Endothelial cell (in vitro differentiated cells): Measurements from ENCODE around the gene GPM6B. TPM values are rescaled to one million over a fixed set of nuclear protein-coding genes. Genes with fewer than 3 reads are reported as not detected.

Experiments
- DNase-seq: peaks from one replicate; pipeline ENCODE4 v3.0.0; 2021; ENCODE audit warnings: low spot score
- H3K27ac Mint-ChIP-seq: one replicate; pipeline ENCODE4 v1.8.0; 2021; ENCODE audit warnings: mixed read lengths, inconsistent platforms; ENCODE audit not compliant: unreplicated experiment
- H3K27me3 Mint-ChIP-seq: one replicate; pipeline ENCODE4 v1.8.0; 2021; ENCODE audit warnings: mild to moderate bottlenecking, moderate library complexity, mixed read lengths, inconsistent platforms; ENCODE audit not compliant: unreplicated experiment
- H3K36me3 Mint-ChIP-seq: one replicate; pipeline ENCODE4 v1.8.0; 2021; ENCODE audit warnings: mild to moderate bottlenecking, low read depth, mixed read lengths, inconsistent platforms; ENCODE audit not compliant: unreplicated experiment
- H3K4me1 Mint-ChIP-seq: one replicate; pipeline ENCODE4 v1.8.0; 2021; ENCODE audit warnings: mild to moderate bottlenecking, mixed read lengths, inconsistent platforms; ENCODE audit not compliant: unreplicated experiment
- H3K4me3 Mint-ChIP-seq: one replicate; pipeline ENCODE4 v1.8.0; 2021; ENCODE audit warnings: mild to moderate bottlenecking, mixed read lengths, inconsistent platforms; ENCODE audit not compliant: unreplicated experiment
- H3K9me3 Mint-ChIP-seq: one replicate; pipeline ENCODE4 v1.8.0; 2021; ENCODE audit warnings: mixed read lengths, inconsistent platforms; ENCODE audit not compliant: unreplicated experiment
- total RNA-seq: library from RNA; stranded (reverse); fragmentation: NEBNext Ultra II Directional; extraction: Animal tissue kit (Norgen Biotek cat#: 25700); gene quantifications from one replicate; pipeline ENCODE4 v1.2.1, GENCODE V29; 2021; ENCODE audit not compliant: unreplicated experiment
- TF ChIP-seq, protein P1 (sequence below): fragments of 200-600 bp; sonication (generic); IDR thresholded peaks from one replicate; pipeline ENCODE4 v1.5.0; 2021; ENCODE audit warnings: antibody characterized with exemption; ENCODE audit not compliant: unreplicated experiment

The GPM6B gene
- total RNA-seq, 1 donor from 2014 or later = 18.8 TPM

DNA sequence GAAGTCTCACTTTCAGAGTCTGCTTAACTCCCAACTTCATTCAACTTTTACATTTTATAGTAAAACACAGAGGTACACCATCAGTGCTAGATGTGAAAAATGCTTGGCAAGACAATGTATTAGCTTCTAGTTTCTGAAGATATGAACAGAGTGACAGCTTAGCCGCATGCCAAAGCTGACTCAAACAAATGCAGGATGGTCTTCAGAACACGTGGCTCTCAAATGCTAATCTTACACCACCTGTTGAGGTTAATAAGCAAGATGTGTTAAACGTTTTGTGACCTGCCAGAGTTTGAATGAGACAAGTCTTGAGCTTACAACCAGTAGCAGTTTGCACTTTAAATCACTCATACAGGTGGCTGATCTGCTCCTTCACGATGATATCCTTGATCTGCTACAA lies 18.9 kb upstream of the GPM6B start:
- peaks cover 2% of the 10 kb centered on the region for H3K4me1 Mint-ChIP-seq
- TF ChIP-seq, protein P1, sequence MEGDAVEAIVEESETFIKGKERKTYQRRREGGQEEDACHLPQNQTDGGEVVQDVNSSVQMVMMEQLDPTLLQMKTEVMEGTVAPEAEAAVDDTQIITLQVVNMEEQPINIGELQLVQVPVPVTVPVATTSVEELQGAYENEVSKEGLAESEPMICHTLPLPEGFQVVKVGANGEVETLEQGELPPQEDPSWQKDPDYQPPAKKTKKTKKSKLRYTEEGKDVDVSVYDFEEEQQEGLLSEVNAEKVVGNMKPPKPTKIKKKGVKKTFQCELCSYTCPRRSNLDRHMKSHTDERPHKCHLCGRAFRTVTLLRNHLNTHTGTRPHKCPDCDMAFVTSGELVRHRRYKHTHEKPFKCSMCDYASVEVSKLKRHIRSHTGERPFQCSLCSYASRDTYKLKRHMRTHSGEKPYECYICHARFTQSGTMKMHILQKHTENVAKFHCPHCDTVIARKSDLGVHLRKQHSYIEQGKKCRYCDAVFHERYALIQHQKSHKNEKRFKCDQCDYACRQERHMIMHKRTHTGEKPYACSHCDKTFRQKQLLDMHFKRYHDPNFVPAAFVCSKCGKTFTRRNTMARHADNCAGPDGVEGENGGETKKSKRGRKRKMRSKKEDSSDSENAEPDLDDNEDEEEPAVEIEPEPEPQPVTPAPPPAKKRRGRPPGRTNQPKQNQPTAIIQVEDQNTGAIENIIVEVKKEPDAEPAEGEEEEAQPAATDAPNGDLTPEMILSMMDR = no peak
- no peak for DNase-seq
- no peak overlapping the region for H3K4me3 Mint-ChIP-seq
- H3K27me3 Mint-ChIP-seq = no peaks in the 10 kb centered on the region
- H3K9me3 Mint-ChIP-seq = no peaks in the 10 kb centered on the region
- H3K36me3 Mint-ChIP-seq = no peaks in the 10 kb centered on the region
- no peak overlapping the region for H3K27ac Mint-ChIP-seq

DNA sequence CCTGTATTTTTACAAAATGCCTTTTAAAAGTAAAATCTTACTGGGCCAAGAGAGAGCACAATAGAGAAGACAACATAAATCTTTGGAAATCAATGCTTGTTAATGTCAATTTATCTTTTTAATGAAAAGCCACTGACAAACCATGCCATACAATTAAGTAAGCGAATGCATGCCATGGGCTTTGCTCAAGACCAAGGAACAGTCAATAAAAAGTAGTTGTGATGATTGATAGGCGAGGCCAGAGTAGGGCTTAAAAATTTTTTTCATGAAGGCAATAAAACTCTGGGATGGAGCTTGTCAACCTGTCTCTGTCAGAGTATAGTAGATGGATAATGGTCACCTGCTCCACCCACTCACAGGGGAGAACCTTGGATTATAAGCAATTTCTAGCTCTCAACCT lies 17.5 kb upstream of the GPM6B start:
- Mint-ChIP-seq H3K4me1 (no peaks in the 10 kb centered on the region), H3K27ac (no peak overlapping the region)

DNA sequence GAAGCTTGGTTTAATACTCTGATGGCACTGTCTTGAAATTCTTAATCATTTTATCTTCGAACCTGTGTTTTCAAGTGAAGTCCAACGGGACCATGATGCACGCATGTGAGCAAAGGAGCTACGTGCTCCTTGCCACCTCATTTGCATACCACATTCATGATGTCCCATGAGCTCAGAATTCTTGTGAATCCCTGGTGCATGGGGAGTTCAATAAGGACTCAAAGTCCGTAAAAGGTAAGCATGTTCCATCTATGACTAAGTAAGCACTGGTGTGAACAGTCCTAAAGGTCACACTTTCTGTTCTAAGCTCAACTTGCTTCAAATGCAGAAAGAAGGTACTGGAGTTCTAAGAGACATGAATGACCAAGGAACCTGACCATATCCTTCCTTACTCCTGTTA lies 13.1 kb upstream of the GPM6B start:
- H3K4me1 Mint-ChIP-seq = peaks cover 7% of the 10 kb centered on the region
- H3K36me3 Mint-ChIP-seq = no peaks in the 10 kb centered on the region
- H3K9me3 Mint-ChIP-seq = no peaks in the 10 kb centered on the region
- peaks cover 4% of the 10 kb centered on the region for H3K27me3 Mint-ChIP-seq
- TF ChIP-seq, protein P1 = no peak
- no peak overlapping the region for H3K4me3 Mint-ChIP-seq
- no peak overlapping the region for H3K27ac Mint-ChIP-seq
- DNase-seq = no peak

More for the DNA sequence above, 17.5 kb upstream of the GPM6B start:
- TF ChIP-seq, protein P1 = no peak
- no peak for DNase-seq
- Mint-ChIP-seq H3K4me3 (no peak overlapping the region), H3K36me3 (no peaks in the 10 kb centered on the region), H3K27me3 (peaks cover 1% of the 10 kb centered on the region), H3K9me3 (no peaks in the 10 kb centered on the region)

DNA sequence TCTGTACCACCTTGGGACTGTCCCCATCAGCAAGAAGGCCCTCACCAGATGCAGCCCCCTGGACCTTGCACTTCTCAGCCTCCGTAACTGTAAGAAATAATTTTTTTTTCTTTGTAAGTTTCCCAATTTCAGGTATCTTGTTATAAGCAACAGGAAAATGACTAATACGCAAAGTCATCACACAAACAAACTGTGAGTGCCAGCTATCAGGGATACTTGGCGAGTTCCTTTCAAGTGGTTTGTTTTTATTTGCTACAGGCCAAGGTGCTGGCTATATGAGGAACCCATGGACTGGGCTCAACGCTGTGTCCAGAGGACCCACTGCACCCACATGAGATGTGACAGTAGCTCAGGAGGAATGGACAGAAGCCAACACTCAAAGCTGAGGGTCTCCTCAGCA lies 11.5 kb upstream of the GPM6B start:
- Mint-ChIP-seq H3K27me3 (peaks cover 4% of the 10 kb centered on the region), H3K27ac (no peak overlapping the region), H3K4me1 (peaks cover 7% of the 10 kb centered on the region), H3K4me3 (no peak overlapping the region), H3K9me3 (no peaks in the 10 kb centered on the region), H3K36me3 (no peaks in the 10 kb centered on the region)
- DNase-seq = no peak
- TF ChIP-seq, protein P1 = no peak

DNA sequence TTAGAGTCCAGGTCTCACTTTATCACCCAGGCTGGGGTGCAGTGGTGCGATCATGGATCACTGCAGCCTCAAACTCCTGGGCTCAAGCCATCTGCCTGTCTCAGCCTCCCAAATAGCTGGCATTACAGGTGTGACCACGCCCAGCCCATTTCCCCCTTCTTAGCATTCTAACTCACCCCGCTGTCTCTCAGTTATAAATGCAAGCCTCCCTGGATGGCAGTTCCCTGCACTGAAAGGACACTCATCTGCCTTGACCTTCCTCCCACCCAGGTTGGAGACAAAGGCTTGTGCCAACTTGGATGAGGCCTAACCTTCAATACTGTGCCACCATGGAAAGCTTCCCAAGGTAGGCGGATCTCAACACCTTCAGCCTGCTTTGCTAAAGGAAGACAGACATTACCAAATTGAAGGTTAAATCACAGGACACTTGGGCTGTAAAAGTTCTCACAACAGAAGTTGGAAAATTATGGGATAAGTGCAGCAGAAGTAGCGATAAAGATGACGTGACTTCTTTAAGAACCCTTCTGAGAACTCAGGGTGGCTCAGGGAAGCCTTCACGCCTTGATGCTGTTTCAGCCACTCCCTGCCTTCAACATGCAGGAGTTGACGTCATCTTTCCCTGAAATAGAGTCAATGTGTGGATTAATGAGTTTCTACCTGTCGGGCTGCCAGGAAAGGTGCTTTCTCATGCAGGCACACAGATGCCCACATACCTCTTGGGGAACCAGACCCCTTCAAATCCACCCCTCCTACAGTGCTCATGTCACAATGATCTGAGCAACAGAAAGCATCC lies 10.6 kb upstream of the GPM6B start:
- no peaks in the 10 kb centered on the region for H3K9me3 Mint-ChIP-seq

More for the DNA sequence above, 10.6 kb upstream of the GPM6B start:
- H3K4me3 Mint-ChIP-seq = no peak overlapping the region
- no peak overlapping the region for H3K27ac Mint-ChIP-seq
- H3K4me1 Mint-ChIP-seq = peaks cover 7% of the 10 kb centered on the region
- H3K36me3 Mint-ChIP-seq = no peaks in the 10 kb centered on the region
- peaks cover 4% of the 10 kb centered on the region for H3K27me3 Mint-ChIP-seq
- no peak for DNase-seq
- TF ChIP-seq, protein P1 = no peak
